H9 (cell line): Measurements from ENCODE around the gene TRAPPC4. TPM values are rescaled to one million over a fixed set of nuclear protein-coding genes. Genes with fewer than 3 reads are reported as not detected.

Experiments used
- DNase-seq: peaks from one replicate; pipeline ENCODE4 v3.0.0-alpha.2; 2017
- H2AFZ ChIP-seq: one replicate; pipeline ENCODE4 v1.6.1; 2013; ENCODE audit warnings: mild to moderate bottlenecking, low read length, control low read depth, moderate library complexity
- H2AK5ac ChIP-seq: 2 replicates; pipeline ENCODE4 v1.6.1; 2013; ENCODE audit warnings: low read length, control low read depth, mixed read lengths; ENCODE audit not compliant: insufficient read length
- H2BK120ac ChIP-seq: one replicate; pipeline ENCODE4 v1.6.1; 2013; ENCODE audit warnings: low read depth, mild to moderate bottlenecking, low read length, control low read depth, inconsistent platforms; ENCODE audit not compliant: poor library complexity, severe bottlenecking
- H2BK12ac ChIP-seq: 2 replicates; pipeline ENCODE4 v1.6.1; 2013; ENCODE audit warnings: low read length, control low read depth, mixed read lengths, low read depth; ENCODE audit not compliant: insufficient read length
- H2BK15ac ChIP-seq: 2 replicates; pipeline ENCODE4 v1.6.1; 2013; ENCODE audit warnings: low read depth, low read length, control low read depth
- H2BK20ac ChIP-seq: one replicate; pipeline ENCODE4 v1.6.1; 2013; ENCODE audit warnings: low read depth, mild to moderate bottlenecking, low read length, control low read depth, inconsistent platforms; ENCODE audit not compliant: poor library complexity, severe bottlenecking
- H2BK5ac ChIP-seq: 2 replicates; pipeline ENCODE4 v1.6.1; 2013; ENCODE audit warnings: low read length, control low read depth, mixed read lengths; ENCODE audit not compliant: insufficient read length
- H3K14ac ChIP-seq: 2 replicates; pipeline ENCODE4 v1.6.1; 2013; ENCODE audit warnings: low read length, control low read depth; ENCODE audit not compliant: insufficient read depth
- H3K18ac ChIP-seq: 2 replicates; pipeline ENCODE4 v1.6.1; 2013; ENCODE audit warnings: low read depth, mild to moderate bottlenecking, mixed read lengths, low read length, control low read depth; ENCODE audit not compliant: insufficient read length
- H3K23ac ChIP-seq: 2 replicates; pipeline ENCODE4 v1.6.1; 2013; ENCODE audit warnings: low read length, control low read depth, mixed read lengths, low read depth; ENCODE audit not compliant: insufficient read length
- H3K23me2 ChIP-seq: 2 replicates; pipeline ENCODE4 v1.6.1; 2013; ENCODE audit warnings: low read depth, mild to moderate bottlenecking, mixed read lengths, low read length, control low read depth; ENCODE audit not compliant: insufficient read length, poor library complexity, severe bottlenecking
- H3K27ac ChIP-seq: 2 replicates; pipeline ENCODE4 v1.5.1; 2013; ENCODE audit warnings: low read length, control low read depth, mixed read lengths, low read depth; ENCODE audit not compliant: insufficient read length
- H3K27me3 ChIP-seq: 2 replicates; pipeline ENCODE4 v1.6.1; 2013; ENCODE audit warnings: low read length, control low read depth, inconsistent platforms; ENCODE audit not compliant: insufficient read depth
- H3K4ac ChIP-seq: 2 replicates; pipeline ENCODE4 v1.6.1; 2013; ENCODE audit warnings: low read depth, mild to moderate bottlenecking, control low read depth, inconsistent platforms, low read length, moderate library complexity
- H3K4me1 ChIP-seq: 2 replicates; pipeline ENCODE4 v1.6.1; 2013; ENCODE audit warnings: low read length, control low read depth, inconsistent platforms; ENCODE audit not compliant: insufficient read depth
- H3K4me2 ChIP-seq: 2 replicates; pipeline ENCODE4 v1.6.1; 2013; ENCODE audit warnings: low read length, control low read depth, mixed read lengths; ENCODE audit not compliant: insufficient read length, insufficient read depth
- H3K56ac ChIP-seq: 2 replicates; pipeline ENCODE4 v1.6.1; 2013; ENCODE audit warnings: low read depth, mild to moderate bottlenecking, mixed read lengths, low read length, control low read depth; ENCODE audit not compliant: insufficient read length
- H3K79me1 ChIP-seq: 2 replicates; pipeline ENCODE4 v1.6.1; 2013; ENCODE audit warnings: low read depth, mild to moderate bottlenecking, moderate library complexity, low read length, control low read depth, inconsistent platforms; ENCODE audit not compliant: insufficient read depth, poor library complexity, severe bottlenecking
- H3K79me2 ChIP-seq: 2 replicates; pipeline ENCODE4 v1.6.1; 2013; ENCODE audit warnings: low read length, control low read depth, inconsistent platforms; ENCODE audit not compliant: insufficient read depth
- H3K9ac ChIP-seq: 2 replicates; pipeline ENCODE4 v1.6.1; 2013; ENCODE audit warnings: low read length, control low read depth, mixed read lengths; ENCODE audit not compliant: insufficient read length; ENCODE audit errors: extremely low read depth
- H3K9me3 ChIP-seq: one replicate; pipeline ENCODE4 v1.6.1; 2013; ENCODE audit warnings: low read depth, low read length, inconsistent platforms; ENCODE audit not compliant: control insufficient read depth
- H3T11ph ChIP-seq: one replicate; pipeline ENCODE4 v1.6.1; 2013; ENCODE audit warnings: mild to moderate bottlenecking, low read length, control low read depth, inconsistent platforms
- H4K20me1 ChIP-seq: one replicate; pipeline ENCODE4 v1.6.1; 2013; ENCODE audit not compliant: control insufficient read depth, insufficient read length, insufficient read depth
- H4K5ac ChIP-seq: 2 replicates; pipeline ENCODE4 v1.6.1; 2013; ENCODE audit warnings: low read depth, mild to moderate bottlenecking, mixed read lengths, low read length, control low read depth; ENCODE audit not compliant: insufficient read length
- H4K8ac ChIP-seq: replicated peaks from 2 replicates; pipeline ENCODE4 v1.6.1; 2013; ENCODE audit warnings: low read length, control low read depth, mixed read lengths, low read depth; ENCODE audit not compliant: insufficient read length
- H4K91ac ChIP-seq: 2 replicates; pipeline ENCODE4 v1.6.1; 2013; ENCODE audit warnings: low read depth, mild to moderate bottlenecking, moderate library complexity, mixed read lengths, low read length, control low read depth; ENCODE audit not compliant: insufficient read length
- H3K27ac Mint-ChIP-seq, 3 experiments: 2 replicates in 2 of 3; 3 replicates in 1 of 3; pipeline ENCODE4 v1.8.0; 2020 to 2021; ENCODE audit warnings: mixed read lengths in 3 of 3, mild to moderate bottlenecking in 1 of 3, moderate library complexity in 1 of 3
- H3K27me3 Mint-ChIP-seq: 2 replicates; pipeline ENCODE4 v1.8.0; 2021; ENCODE audit warnings: low read depth, mild to moderate bottlenecking, moderate library complexity, mixed read lengths
- H3K36me3 Mint-ChIP-seq, 3 experiments: 2 replicates in 2 of 3; 3 replicates in 1 of 3; pipeline ENCODE4 v1.8.0; 2020 to 2021; ENCODE audit warnings: low read depth in 3 of 3, mixed read lengths in 3 of 3; ENCODE audit not compliant: insufficient read depth in 1 of 3
- H3K4me1 Mint-ChIP-seq, 2 experiments: 2 replicates each; pipeline ENCODE4 v1.8.0; 2020; ENCODE audit warnings: mixed read lengths in 2 of 2
- H3K4me3 Mint-ChIP-seq, 2 experiments: 2 replicates in 1 of 2; 3 replicates in 1 of 2; pipeline ENCODE4 v1.8.0; 2020 to 2021; ENCODE audit warnings: mild to moderate bottlenecking in 2 of 2, mixed read lengths in 2 of 2, moderate library complexity in 1 of 2
- H3K9me3 Mint-ChIP-seq, 2 experiments: 2 replicates in 1 of 2; 3 replicates in 1 of 2; pipeline ENCODE4 v1.8.0; 2020; ENCODE audit warnings: mild to moderate bottlenecking in 2 of 2, mixed read lengths in 2 of 2, moderate library complexity in 1 of 2
- WGBS: extraction: QIAGEN DNeasy Blood & Tissue Kit; methylation state at CpG from one replicate; pipeline ENCODE4 v1.1.7; 2013; ENCODE audit warnings: missing lambda C conversion rate, low lambda C conversion rate, mixed read lengths; ENCODE audit not compliant: insufficient read length; ENCODE audit errors: extremely low coverage; 5-methylcytosine and 5-hydroxymethylcytosine counted together
- total RNA-seq: library from RNA; stranded (reverse); gene quantifications from 2 replicates; pipeline ENCODE4 v1.2.1, GENCODE V29; 2021
- TF ChIP-seq, protein P1 (sequence below): fragments of 200-600 bp; sonication (generic); conservative IDR thresholded peaks from 3 replicates; pipeline ENCODE4 v1.8.0; 2021; ENCODE audit warnings: antibody characterized with exemption, mild to moderate bottlenecking

Gene TRAPPC4
- total RNA-seq, 1 experiment from 2014 or later = 82.8 TPM

DNA sequence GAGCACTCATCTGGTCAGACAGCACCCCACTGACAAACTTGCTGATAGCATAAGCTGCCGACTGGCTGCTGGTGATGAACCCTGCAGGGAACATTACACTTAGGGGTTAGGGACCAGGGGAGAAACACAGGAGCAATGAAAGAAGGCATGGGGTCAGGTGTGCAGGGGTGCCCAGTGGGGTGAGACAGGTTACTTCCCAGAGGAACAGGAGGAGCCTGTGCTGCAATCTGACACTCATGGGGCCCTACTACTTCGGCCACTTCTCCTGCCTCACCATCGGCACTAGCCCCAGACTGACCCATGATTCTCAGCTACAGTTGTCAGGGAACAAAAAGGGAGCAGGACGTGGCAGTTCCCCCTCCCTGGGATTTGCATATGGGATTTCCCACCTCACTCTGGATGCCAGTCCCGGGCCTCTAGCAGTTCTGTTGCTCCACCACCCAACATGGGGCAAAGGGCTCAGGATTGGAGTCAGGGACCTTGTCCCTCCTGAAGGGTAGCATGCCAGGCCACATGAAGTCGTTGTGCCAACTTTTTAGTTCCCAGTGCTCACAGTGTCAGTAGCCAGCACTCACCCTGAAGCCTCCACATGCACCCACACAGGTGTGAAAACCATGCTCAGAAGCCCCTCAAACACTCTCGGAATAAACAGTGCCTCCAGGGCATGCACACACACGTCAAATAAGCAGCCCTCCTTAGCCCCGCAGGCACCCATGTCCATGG is 9.9 kb downstream of the TRAPPC4 start:
- no peak overlapping the region for H3K9ac ChIP-seq

More for the DNA sequence above, 9.9 kb downstream of the TRAPPC4 start:
- Histone ChIP-seq H4K91ac (no peak overlapping the region), H3K18ac (no peak overlapping the region), H3K4me1 (peaks cover 8% of the 10 kb centered on the region; the same call in 1 of the 2 replicates), H3K27ac (no peak overlapping the region), H3K23ac (no peak overlapping the region), H2BK15ac (no peak overlapping the region), H2BK120ac (no peak overlapping the region), H2BK20ac (no peak overlapping the region), H3K27me3 (no peaks in the 10 kb centered on the region), H3K4me2 (no peak overlapping the region), H3K14ac (no peak overlapping the region), H3K4ac (no peak overlapping the region), H4K5ac (no peak overlapping the region), H3T11ph (no peak overlapping the region), H2AFZ (no peak overlapping the region), H3K9me3 (no peaks in the 10 kb centered on the region), H3K79me1 (peaks cover 3% of the 10 kb centered on the region), H2BK12ac (no peak overlapping the region), H3K79me2 (no peaks in the 10 kb centered on the region), H3K56ac (no peak overlapping the region), H4K20me1 (no peaks in the 10 kb centered on the region), H3K23me2 (peaks cover 14% of the 10 kb centered on the region), H2BK5ac (no peak overlapping the region), H2AK5ac (no peak overlapping the region), H4K8ac (no peak overlapping the region)
- DNase-seq = no peak
- TF ChIP-seq, protein P1, sequence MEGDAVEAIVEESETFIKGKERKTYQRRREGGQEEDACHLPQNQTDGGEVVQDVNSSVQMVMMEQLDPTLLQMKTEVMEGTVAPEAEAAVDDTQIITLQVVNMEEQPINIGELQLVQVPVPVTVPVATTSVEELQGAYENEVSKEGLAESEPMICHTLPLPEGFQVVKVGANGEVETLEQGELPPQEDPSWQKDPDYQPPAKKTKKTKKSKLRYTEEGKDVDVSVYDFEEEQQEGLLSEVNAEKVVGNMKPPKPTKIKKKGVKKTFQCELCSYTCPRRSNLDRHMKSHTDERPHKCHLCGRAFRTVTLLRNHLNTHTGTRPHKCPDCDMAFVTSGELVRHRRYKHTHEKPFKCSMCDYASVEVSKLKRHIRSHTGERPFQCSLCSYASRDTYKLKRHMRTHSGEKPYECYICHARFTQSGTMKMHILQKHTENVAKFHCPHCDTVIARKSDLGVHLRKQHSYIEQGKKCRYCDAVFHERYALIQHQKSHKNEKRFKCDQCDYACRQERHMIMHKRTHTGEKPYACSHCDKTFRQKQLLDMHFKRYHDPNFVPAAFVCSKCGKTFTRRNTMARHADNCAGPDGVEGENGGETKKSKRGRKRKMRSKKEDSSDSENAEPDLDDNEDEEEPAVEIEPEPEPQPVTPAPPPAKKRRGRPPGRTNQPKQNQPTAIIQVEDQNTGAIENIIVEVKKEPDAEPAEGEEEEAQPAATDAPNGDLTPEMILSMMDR = no peak
- H3K4me3 Mint-ChIP-seq = peak overlapping the region; percentile 79 to 83; a peak in 4 of 5 replicates
- H3K27me3 Mint-ChIP-seq = no peaks in the 10 kb centered on the region; the same call in 1 of the 2 replicates
- H3K9me3 Mint-ChIP-seq = no peaks in the 10 kb centered on the region
- peaks cover 25 to 52% (median 50%) of the 10 kb centered on the region in 3 experiments for H3K36me3 Mint-ChIP-seq
- H3K4me1 Mint-ChIP-seq = peaks cover 22 to 24% of the 10 kb centered on the region in 2 experiments
- no CpG with 5 or more reads among the region's 9 CpGs for WGBS
- peak overlapping the region; percentile 32 to 59 (median 44); a peak in 4 of 7 replicates for H3K27ac Mint-ChIP-seq
